H1 (cell line): ENCODE measurements around the gene SEMA3A. TPM values are rescaled to one million over a fixed set of nuclear protein-coding genes. Genes with fewer than 3 reads are reported as not detected.

Experiments used
- ASH2L ChIP-seq: fragments of 200-600, 300-600 bp; sonication (generic); IDR thresholded peaks from one replicate; pipeline ENCODE4 v1.7.1; 2017; ENCODE audit warnings: low read length
- EZH2 ChIP-seq: fragments of 200-600 bp; sonication (generic); IDR thresholded peaks from 2 replicates; pipeline ENCODE4 v1.7.1; 2012; ENCODE audit warnings: low read depth, mild to moderate bottlenecking, moderate library complexity, low read length, inconsistent platforms; ENCODE audit not compliant: severe bottlenecking
- RBBP5 ChIP-seq: IDR thresholded peaks from 2 replicates; pipeline ENCODE4 v1.7.1; 2012; ENCODE audit warnings: low read depth, mild to moderate bottlenecking, inconsistent platforms, low read length, moderate library complexity, borderline replicate concordance
- RNF2 ChIP-seq: fragments of 200-900, 300-1000 bp; sonication (generic); IDR thresholded peaks from 2 replicates; pipeline ENCODE4 v1.7.1; 2016; ENCODE audit warnings: borderline replicate concordance, low read depth, mild to moderate bottlenecking, antibody characterized with exemption, low read length; ENCODE audit not compliant: poor library complexity, severe bottlenecking; ENCODE audit errors: missing control alignments
- SAP30 ChIP-seq: fragments of 300-600 bp; sonication (generic); IDR thresholded peaks from 2 replicates; pipeline ENCODE4 v1.7.1; 2012; ENCODE audit warnings: low read length, moderate library complexity, mild to moderate bottlenecking, inconsistent platforms; ENCODE audit not compliant: insufficient read depth, insufficient replicate concordance
- SUZ12 ChIP-seq: fragments of 200-600 bp; sonication (generic); IDR thresholded peaks from 2 replicates; pipeline ENCODE4 v1.6.1; 2012; ENCODE audit warnings: mild to moderate bottlenecking, inconsistent platforms, low read length, moderate library complexity, mixed read lengths
- TEAD4 ChIP-seq: IDR thresholded peaks from 2 replicates; pipeline ENCODE4 v1.6.1; 2012; ENCODE audit warnings: low read depth, low read length, inconsistent platforms, mixed read lengths
- polyA plus RNA-seq, 7 experiments: library from polyadenylated mRNA; depleted of rRNA in 3 of 7; stranded (reverse) in 5 of 7; unstranded in 2 of 7; fragments of >200 nt in 5 of 7; fragments of 200-250 nt in 2 of 7; gene quantifications; 1 replicate in 5 of 7; 2 replicates in 1 of 7; 4 replicates in 1 of 7; pipeline versions ENCODE4 v1.2.1 to v1.2.3, GENCODE V29; 2011 to 2013; ENCODE audit warnings: missing spikeins in 2 of 7, mixed read lengths in 2 of 7
- total RNA-seq: library from RNA; stranded (reverse); fragmentation: NEBNext Ultra II Directional; extraction: Animal tissue kit (Norgen Biotek cat#: 25700); gene quantifications from 2 replicates; pipeline ENCODE4 v1.2.1, GENCODE V29; 2021

The SEMA3A gene
- total and polyA plus RNA-seq, 2 of the 8 experiments (the other 6 are each of a cell fraction or from before 2014, with no cell fraction given): 8.1 to 45.9 TPM

- no peak for TF ChIP-seq RNF2
- no peak for TF ChIP-seq RBBP5
- no peak for TF ChIP-seq SAP30
- no peak for TF ChIP-seq TEAD4
- no peak for TF ChIP-seq EZH2
- TF ChIP-seq SUZ12: no peak
- no peak for TF ChIP-seq ASH2L
Measured at GRCh38 chr7:84060760-84061261, 133.8 kb downstream of the SEMA3A start (continued).
